GM06990 (cell line): ENCODE data around the gene IP6K1.

Experiments used
- DNase-seq: peaks from one replicate; pipeline ENCODE4 v3.0.0-alpha.2; 2011; ENCODE audit not compliant: insufficient read length; ENCODE audit errors: extremely low read depth
- H3K27me3 ChIP-seq: replicated peaks from 2 replicates; pipeline ENCODE4 v1.6.0; 2011; ENCODE audit warnings: low read length; ENCODE audit not compliant: control insufficient read depth, insufficient read depth
- H3K36me3 ChIP-seq: 2 replicates; pipeline ENCODE4 v1.5.1; 2011; ENCODE audit warnings: low read length; ENCODE audit not compliant: control insufficient read depth, insufficient read depth
- H3K4me3 ChIP-seq: replicated peaks from 2 replicates; pipeline ENCODE4 v1.5.1; 2011; ENCODE audit warnings: low read depth, mild to moderate bottlenecking, control low read depth, low read length
- CTCF ChIP-seq: IDR thresholded peaks from 2 replicates; pipeline ENCODE4 v1.5.1; 2011; ENCODE audit warnings: low read length, control low read depth, mild to moderate bottlenecking, inconsistent platforms; ENCODE audit not compliant: insufficient read depth, poor library complexity, severe bottlenecking

Gene IP6K1

GRCh38 chr3:49714728-49715550, 71.4 kb downstream of the IP6K1 start:
- no peak for DNase-seq
- TF ChIP-seq CTCF: no peak
- H3K36me3 ChIP-seq: peaks cover 16% of the 10 kb centered on the region
- no peaks in the 10 kb centered on the region for H3K27me3 ChIP-seq
- no peak overlapping the region for H3K4me3 ChIP-seq

GRCh38 chr3:49713336-49714105, 72.8 kb downstream of the IP6K1 start:
- no peak for TF ChIP-seq CTCF
- Histone ChIP-seq H3K27me3 (no peaks in the 10 kb centered on the region), H3K36me3 (peaks cover 16% of the 10 kb centered on the region), H3K4me3 (no peak overlapping the region)
- no peak for DNase-seq

GRCh38 chr3:49712631-49713317, 73.6 kb downstream of the IP6K1 start:
- Histone ChIP-seq H3K36me3 (peaks cover 13% of the 10 kb centered on the region), H3K27me3 (no peaks in the 10 kb centered on the region), H3K4me3 (no peak overlapping the region)
- no peak for TF ChIP-seq CTCF
- DNase-seq: no peak

GRCh38 chr3:49712166-49712565, 74.2 kb downstream of the IP6K1 start:
- Histone ChIP-seq H3K4me3 (no peak overlapping the region), H3K27me3 (no peaks in the 10 kb centered on the region), H3K36me3 (peaks cover 11% of the 10 kb centered on the region)
- DNase-seq: no peak
- TF ChIP-seq CTCF: no peak

GRCh38 chr3:49711489-49711888, 74.9 kb downstream of the IP6K1 start:
- no peak for TF ChIP-seq CTCF
- no peak for DNase-seq
- Histone ChIP-seq H3K27me3 (no peaks in the 10 kb centered on the region), H3K36me3 (peaks cover 8% of the 10 kb centered on the region), H3K4me3 (no peak overlapping the region)
